Pancreas (tissue), 10 donors: ENCODE measurements around the gene PAFAH1B2. TPM values are rescaled to one million over a fixed set of nuclear protein-coding genes. Genes with fewer than 3 reads are reported as not detected.
A peak's percentile ranks its signal among the peaks of the same experiment; 100 is the strongest.

Experiments used
- ATAC-seq, 4 donors: fragments of 200-7000 bp; cut with Tn5 transposase; one replicate each; pipeline versions ENCODE4 v1.8.0 to v1.9.1; 2020; ENCODE audit warnings: mild to moderate bottlenecking in 4 of 4, moderate library complexity in 4 of 4
- DNase-seq, 6 donors: peaks; one replicate each; pipeline ENCODE4 v3.0.0-alpha.2; 2020
- FAIRE-seq: peaks from 2 replicates; lab custom pipeline; 2012; peaks lifted over from hg19 to GRCh38; lab: Jason Lieb, UNC
- H3K27ac ChIP-seq, 4 donors: fragments of 200-600 bp; sonication (generic); 1 replicate in 3 of 4; 2 replicates in 1 of 4; pipeline versions ENCODE4 v1.5.0 to v1.8.0; 2020
- H3K27me3 ChIP-seq, 4 donors: fragments of 200-600 bp; one replicate each; pipeline ENCODE4 v1.8.0; 2021
- H3K36me3 ChIP-seq, 3 donors: fragments of 200-600 bp; sonication (generic) in 1 of 3; one replicate each; pipeline versions ENCODE4 v1.5.0 to v1.8.0; 2020 to 2021
- H3K4me1 ChIP-seq, 3 donors: fragments of 200-600 bp; one replicate each; pipeline ENCODE4 v1.8.0; 2021
- H3K4me3 ChIP-seq, 4 donors: fragments of 200-600 bp; sonication (generic) in 2 of 4; one replicate each; pipeline versions ENCODE4 v1.5.0 to v1.8.0; 2020 to 2021
- H3K9me3 ChIP-seq, 4 donors: fragments of 200-600 bp; one replicate each; pipeline ENCODE4 v1.8.0; 2021
- CTCF ChIP-seq, 4 donors: fragments of 200-600 bp; sonication (generic) in 3 of 4; IDR thresholded peaks; one replicate each; pipeline versions ENCODE4 v1.5.0 to v1.8.0; 2021; ENCODE audit warnings: antibody characterized with exemption in 4 of 4
- WGBS, 2 donors: extraction: QIAGEN DNeasy Blood & Tissue Kit; methylation state at CpG; one replicate each; pipeline ENCODE4 v1.1.7; 2013; 5-methylcytosine and 5-hydroxymethylcytosine counted together
- intact Hi-C, 3 donors: fragments of 100-400 bp; cut with DNase I; formaldehyde crosslinking; loops; one replicate each; pipeline versions ENCODE4 v1.11.1 to v1.14.2; 2022
- polyA plus RNA-seq, 2 donors: library from polyadenylated mRNA; stranded (reverse); fragments of 200-250 nt; gene quantifications; one replicate each; pipeline ENCODE4 v1.2.3, GENCODE V29; 2013
- total RNA-seq, 6 donors: library from RNA; stranded (reverse); fragmentation: NEBNext Ultra II Directional in 4 of 6; extraction: Animal tissue kit (Norgen Biotek cat#: 25700) in 4 of 6; gene quantifications; one replicate each; pipeline versions ENCODE4 v1.2.1 to v1.2.4, GENCODE V29; 2021 to 2023
- donor health status: healthy with polysubstance abuse.
- donor health status: DM: no; HTN: no; CAD: no; lungs with moderate emphysema.
- donor health status: DM: no; HTN: no; CAD: no.
- donor health status: control.
- donor health status: control.
- donor health status: Bipolar disorder and iron deficiency.
- donor health status: DM: yes; HTN: yes; CAD: no.
- donor health status: DM: no; HTN: no; CAD: no.
- donor health status: DM: no; HTN: no; CAD: no.
- donor health status: DM: yes; HTN: yes; CAD: no.

Gene PAFAH1B2
- total and polyA plus RNA-seq, 8 donors = 14.8 to 47.7 (median 24.3) TPM

GRCh38 chr11:117210620-117211019 is 66.5 kb downstream of the PAFAH1B2 start:
- DNase-seq = no peak
- Histone ChIP-seq H3K9me3 (no peaks in the 10 kb centered on the region), H3K4me1 (no peaks in the 10 kb centered on the region), H3K36me3 (no peaks in the 10 kb centered on the region), H3K27me3 (no peaks in the 10 kb centered on the region), H3K4me3 (no peak overlapping the region), H3K27ac (no peak overlapping the region)
- intact Hi-C loops = no loop called here
- ATAC-seq = no peak
- FAIRE-seq = no peak
- WGBS, 2 donors = 96 to 97% methylated on average over 3 of the region's 3 CpGs
- no peak for TF ChIP-seq CTCF (IDR thresholded peaks at IDR 0.05)

GRCh38 chr11:117212697-117213355 is 68.7 kb downstream of the PAFAH1B2 start:
- Histone ChIP-seq H3K9me3 (no peaks in the 10 kb centered on the region), H3K4me3 (no peak overlapping the region), H3K4me1 (no peaks in the 10 kb centered on the region), H3K27ac (no peak overlapping the region), H3K36me3 (peaks cover 0 to 9% (median 0%) of the 10 kb centered on the region in 3 donors), H3K27me3 (no peaks in the 10 kb centered on the region)
- intact Hi-C loops = no loop called here
- no peak for FAIRE-seq
- 91 to 93% methylated on average over 9 to 11 of the region's 11 CpGs for WGBS, 2 donors
- DNase-seq = peak in 1 of 6 donors; percentile 14
- ATAC-seq = no peak
- no peak for TF ChIP-seq CTCF (IDR thresholded peaks at IDR 0.05)

GRCh38 chr11:117214404-117215110 is 70.5 kb downstream of the PAFAH1B2 start:
- H3K27me3 ChIP-seq = no peaks in the 10 kb centered on the region
- intact Hi-C loops = no loop called here
- H3K4me1 ChIP-seq = peaks cover 5 to 12% (median 8%) of the 10 kb centered on the region in 3 donors
- H3K27ac ChIP-seq = no peak overlapping the region
- no peak for TF ChIP-seq CTCF (IDR thresholded peaks at IDR 0.05)
- peaks cover 0 to 18% (median 0%) of the 10 kb centered on the region in 3 donors for H3K36me3 ChIP-seq
- 92 to 96% methylated on average over 7 of the region's 7 CpGs for WGBS, 2 donors
- DNase-seq (no peak), FAIRE-seq (no peak), ATAC-seq (no peak)
- no peaks in the 10 kb centered on the region for H3K9me3 ChIP-seq
- H3K4me3 ChIP-seq = no peak overlapping the region

DNA sequence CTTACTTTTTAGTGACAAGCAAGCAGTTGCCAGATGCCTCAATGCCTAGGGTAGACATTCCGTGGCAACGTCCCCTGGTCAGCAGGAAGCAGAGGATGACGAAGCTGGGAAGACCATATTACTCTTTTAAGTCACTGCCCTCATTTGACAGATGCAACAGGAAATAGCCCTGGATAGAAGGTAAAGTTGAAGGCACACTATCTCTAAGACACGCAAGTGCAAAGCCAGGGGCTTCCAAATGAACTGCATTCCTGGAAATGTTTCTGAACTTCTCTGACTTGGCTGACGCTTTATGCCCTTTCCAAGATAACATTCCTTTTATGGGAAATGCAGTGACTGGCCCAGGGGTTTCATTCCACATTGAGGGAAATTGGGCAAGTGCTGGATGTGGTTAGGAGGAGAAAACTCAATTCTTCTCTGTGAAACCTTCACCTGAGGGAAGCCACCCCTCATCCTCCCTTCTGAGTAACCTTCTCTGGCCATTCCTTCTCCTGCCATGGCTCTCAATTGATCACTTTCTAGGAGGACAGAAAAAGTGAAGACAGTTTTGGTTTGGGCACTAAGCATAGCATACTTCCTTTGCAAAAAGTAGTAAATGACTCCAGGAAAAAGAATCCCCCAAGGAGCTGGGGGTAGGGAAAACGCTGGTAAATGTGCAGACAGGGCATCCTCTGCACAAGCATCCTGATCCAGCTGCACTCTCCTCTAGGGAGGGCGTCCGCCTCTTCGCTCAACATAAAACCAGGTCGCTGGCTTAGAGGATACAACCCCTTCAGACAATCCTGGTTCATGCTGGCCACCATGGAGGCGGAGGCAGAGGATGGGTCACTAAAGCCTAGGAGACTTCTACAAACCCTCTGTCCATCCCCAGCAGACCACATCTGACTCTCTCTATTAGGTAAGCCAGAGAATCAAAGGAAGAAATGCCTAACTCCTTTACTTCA is 73.3 kb downstream of the PAFAH1B2 start:
- no peak for FAIRE-seq
- intact Hi-C loops = no loop called here
- no peak for ATAC-seq
- H3K27ac ChIP-seq = no peak overlapping the region
- H3K9me3 ChIP-seq = no peaks in the 10 kb centered on the region
- DNase-seq = peak in 2 of 6 donors; percentile 8 to 35
- no peaks in the 10 kb centered on the region for H3K27me3 ChIP-seq
- no peak overlapping the region for H3K4me3 ChIP-seq
- TF ChIP-seq CTCF (IDR thresholded peaks at IDR 0.05) = no peak
- WGBS, 2 donors = 72 to 89% methylated on average over 11 of the region's 11 CpGs
- peaks cover 0 to 18% (median 0%) of the 10 kb centered on the region in 3 donors for H3K36me3 ChIP-seq
- H3K4me1 ChIP-seq = peaks cover 22 to 31% (median 27%) of the 10 kb centered on the region in 3 donors
